ENCODE results near the gene CYS1.
"Not testable (repeated sequence)": the region's sequence is repeated elsewhere in the genome, so short reads cannot be mapped to it uniquely, and the experiment has no call there.

DNA sequence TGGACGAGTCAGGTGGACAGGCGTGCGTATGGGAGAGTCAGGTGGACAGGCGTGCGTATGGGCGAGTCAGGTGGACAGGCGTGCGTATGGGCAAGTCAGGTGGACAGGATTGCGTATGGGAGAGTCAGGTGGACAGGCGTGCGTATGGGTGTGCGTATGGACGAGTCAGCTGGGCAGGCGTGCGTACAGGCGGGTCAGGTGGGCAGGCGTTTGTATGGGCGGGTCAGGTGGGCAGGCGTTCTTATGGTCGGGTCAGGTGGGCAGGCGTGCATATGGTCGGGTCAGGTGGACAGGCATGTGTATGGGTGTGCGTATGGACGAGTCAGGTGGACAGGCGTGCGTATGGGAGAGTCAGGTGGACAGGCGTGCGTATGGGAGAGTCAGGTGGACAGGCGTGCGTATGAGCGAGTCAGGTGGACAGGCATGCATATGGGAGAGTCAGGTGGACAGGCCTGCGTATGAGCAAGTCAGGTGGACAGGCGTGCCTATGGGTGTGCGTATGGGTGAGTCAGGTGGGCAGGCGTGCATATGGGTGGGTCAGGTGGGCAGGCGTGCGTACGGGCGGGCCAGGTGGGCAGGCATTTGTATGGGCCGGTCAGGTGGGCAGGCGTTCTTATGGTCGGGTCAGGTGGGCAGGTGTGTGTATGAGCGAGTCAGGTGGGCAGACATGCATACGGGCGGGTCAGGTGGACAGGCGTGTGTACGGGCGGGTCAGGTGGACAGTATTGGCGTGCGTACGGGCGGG is 69.2 kb downstream of the CYS1 start:
- TF ChIP-seq, protein P1, sequence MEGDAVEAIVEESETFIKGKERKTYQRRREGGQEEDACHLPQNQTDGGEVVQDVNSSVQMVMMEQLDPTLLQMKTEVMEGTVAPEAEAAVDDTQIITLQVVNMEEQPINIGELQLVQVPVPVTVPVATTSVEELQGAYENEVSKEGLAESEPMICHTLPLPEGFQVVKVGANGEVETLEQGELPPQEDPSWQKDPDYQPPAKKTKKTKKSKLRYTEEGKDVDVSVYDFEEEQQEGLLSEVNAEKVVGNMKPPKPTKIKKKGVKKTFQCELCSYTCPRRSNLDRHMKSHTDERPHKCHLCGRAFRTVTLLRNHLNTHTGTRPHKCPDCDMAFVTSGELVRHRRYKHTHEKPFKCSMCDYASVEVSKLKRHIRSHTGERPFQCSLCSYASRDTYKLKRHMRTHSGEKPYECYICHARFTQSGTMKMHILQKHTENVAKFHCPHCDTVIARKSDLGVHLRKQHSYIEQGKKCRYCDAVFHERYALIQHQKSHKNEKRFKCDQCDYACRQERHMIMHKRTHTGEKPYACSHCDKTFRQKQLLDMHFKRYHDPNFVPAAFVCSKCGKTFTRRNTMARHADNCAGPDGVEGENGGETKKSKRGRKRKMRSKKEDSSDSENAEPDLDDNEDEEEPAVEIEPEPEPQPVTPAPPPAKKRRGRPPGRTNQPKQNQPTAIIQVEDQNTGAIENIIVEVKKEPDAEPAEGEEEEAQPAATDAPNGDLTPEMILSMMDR (conservative IDR thresholded peaks at IDR 0.05; ENCODE audit: low read length): not testable (repeated sequence)
- TF ChIP-seq EZH2phosphoT487 (IDR thresholded peaks at IDR 0.05; ENCODE audit: borderline replicate concordance, low read depth, low read length): not testable (repeated sequence)
